Activated CD8-positive, alpha-beta T cell treated with anti-CD3 and anti-CD28 coated beads, Interleukin-2, amount 10 ng/mL, durations not matched to agents 7 days and 5 days (primary cell): ENCODE data around the gene CRHR2. TPM values are rescaled to one million over a fixed set of nuclear protein-coding genes. Genes with fewer than 3 reads are reported as not detected.
"Not testable (repeated sequence)": the region's sequence is repeated elsewhere in the genome, so short reads cannot be mapped to it uniquely, and the experiment has no call there.

Experiments used
- ATAC-seq: fragments of 150-1000 bp; cut with Tn5 transposase; one replicate; pipeline ENCODE4 v1.10.0; 2021; ENCODE audit warnings: moderate library complexity
- CTCF ChIA-PET: fragments of 350-600 bp; sonication (Branson Sonifier 250); formaldehyde crosslinking; loops from one replicate; lab custom pipeline; 2021; ENCODE audit warnings: antibody characterized with exemption; lab: Charles Lee
- POLR2A ChIA-PET: fragments of 350-600 bp; sonication (Branson Sonifier 250); formaldehyde crosslinking; loops from one replicate; lab custom pipeline; 2021; ENCODE audit warnings: antibody characterized with exemption; lab: Charles Lee
- DNase-seq: peaks from one replicate; pipeline ENCODE4 v3.0.0-alpha.2; 2020
- H3K27ac Mint-ChIP-seq: one replicate; pipeline ENCODE4 v1.8.0; 2021; ENCODE audit warnings: mild to moderate bottlenecking, mixed read lengths
- H3K27me3 Mint-ChIP-seq: one replicate; pipeline ENCODE4 v1.8.0; 2021; ENCODE audit warnings: low read depth, mixed read lengths
- H3K36me3 Mint-ChIP-seq: one replicate; pipeline ENCODE4 v1.8.0; 2021; ENCODE audit warnings: low read depth, mixed read lengths
- H3K4me1 Mint-ChIP-seq: one replicate; pipeline ENCODE4 v1.8.0; 2021; ENCODE audit warnings: low read depth, mixed read lengths
- H3K4me3 Mint-ChIP-seq: one replicate; pipeline ENCODE4 v1.8.0; 2021; ENCODE audit warnings: mild to moderate bottlenecking, mixed read lengths
- H3K9me3 Mint-ChIP-seq: one replicate; pipeline ENCODE4 v1.8.0; 2022; ENCODE audit warnings: mixed read lengths; ENCODE audit not compliant: insufficient read depth
- total RNA-seq, 2 experiments: library from RNA; stranded (reverse); gene quantifications; one replicate each; pipeline ENCODE4 v1.2.3, GENCODE V29; 2021

The CRHR2 gene
- total RNA-seq, 2 experiments from 2014 or later, result not detected

GRCh38 chr7:30649717-30650420 lies 32.4 kb downstream of the CRHR2 start:
- no peak for ATAC-seq
- Mint-ChIP-seq H3K9me3 (no peaks in the 10 kb centered on the region), H3K36me3 (peaks cover 8% of the 10 kb centered on the region), H3K4me1 (no peaks in the 10 kb centered on the region), H3K27ac (no peak overlapping the region), H3K4me3 (no peak overlapping the region), H3K27me3 (no peaks in the 10 kb centered on the region)
- no peak for DNase-seq
- POLR2A ChIA-PET, result interaction anchor here (0.9 kb wide), 1 partner anchor 56 kb away, joined by 3 read pairs; no protein-coding TSS in a partner anchor
- CTCF ChIA-PET, result interaction anchor here (1.4 kb wide), 1 partner anchor 13 kb away, joined by 3 read pairs; no protein-coding TSS in a partner anchor

- Mint-ChIP-seq H3K9me3 (no peaks in the 10 kb centered on the region), H3K27ac (no peak overlapping the region), H3K27me3 (no peaks in the 10 kb centered on the region), H3K4me1 (no peaks in the 10 kb centered on the region), H3K36me3 (peaks cover 12% of the 10 kb centered on the region), H3K4me3 (no peak overlapping the region)
- DNase-seq, result no peak
- ChIA-PET POLR2A (no interaction called here), CTCF (no interaction called here)
- ATAC-seq, result no peak
Observed at GRCh38 chr7:30648744-30649540, 33.3 kb downstream of the CRHR2 start.

DNA sequence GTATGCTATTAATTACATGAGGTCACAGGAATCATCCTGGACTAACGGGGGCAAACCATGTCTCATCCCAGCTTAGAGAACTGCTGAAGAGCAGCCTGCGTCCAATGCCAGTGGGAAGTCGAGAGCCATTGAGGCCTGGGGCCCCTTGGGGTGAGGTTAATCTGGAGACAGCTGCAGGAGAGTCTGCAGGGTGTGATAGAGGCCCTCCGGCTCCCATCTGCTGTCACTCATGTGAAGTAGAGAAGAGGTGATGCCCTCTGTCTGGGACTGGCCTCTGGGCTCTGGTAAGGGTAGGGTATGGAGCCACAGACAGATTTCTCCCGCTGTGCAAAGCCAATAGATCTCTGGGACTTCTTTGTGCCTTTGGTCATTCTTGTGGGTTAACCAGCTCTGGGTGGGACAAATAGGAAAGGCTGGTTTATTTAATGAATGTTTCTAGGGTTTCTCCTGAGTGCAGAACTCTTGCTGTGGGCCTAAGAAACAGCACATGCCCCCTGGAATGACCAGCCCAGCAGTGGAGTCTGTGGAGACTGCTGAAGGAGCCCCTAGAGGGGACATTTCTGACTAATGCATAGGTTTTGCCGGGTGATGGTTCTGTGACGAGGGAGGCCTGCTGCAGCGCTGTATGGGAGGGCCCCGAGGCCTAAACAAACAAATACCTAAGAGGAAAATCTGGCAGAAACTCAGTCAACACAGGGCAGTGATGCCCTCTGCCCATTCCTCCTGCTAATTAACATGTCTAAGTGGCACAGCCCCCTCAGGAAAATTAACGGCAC lies 34.5 kb downstream of the CRHR2 start:
- Mint-ChIP-seq H3K4me3 (no peak overlapping the region), H3K27ac (no peak overlapping the region), H3K9me3 (no peaks in the 10 kb centered on the region), H3K36me3 (peaks cover 19% of the 10 kb centered on the region), H3K4me1 (no peaks in the 10 kb centered on the region), H3K27me3 (no peaks in the 10 kb centered on the region)
- CTCF ChIA-PET, result no interaction called here
- no peak for DNase-seq
- POLR2A ChIA-PET, result no interaction called here
- no peak for ATAC-seq

DNA sequence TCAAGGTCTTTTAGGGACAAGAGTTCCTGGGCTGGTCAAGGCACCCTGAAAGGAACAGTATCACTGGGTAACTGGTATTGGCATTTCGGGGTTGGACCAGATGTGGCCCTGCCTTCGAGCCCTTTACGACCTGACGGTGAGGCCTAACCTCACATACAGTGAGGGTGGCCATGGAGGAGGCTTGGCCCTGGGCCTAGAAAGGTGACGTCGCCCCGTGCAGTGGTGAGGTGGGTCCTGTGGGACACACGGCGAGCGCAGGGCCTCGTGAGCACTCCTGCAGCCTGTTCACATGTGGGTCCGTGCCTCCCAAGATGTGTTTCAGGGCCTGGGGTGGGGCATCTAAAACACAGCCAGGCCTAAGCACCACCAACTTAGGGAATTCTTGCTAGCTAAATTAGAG lies 36.1 kb downstream of the CRHR2 start:
- H3K36me3 Mint-ChIP-seq, result peaks cover 23% of the 10 kb centered on the region
- H3K9me3 Mint-ChIP-seq, result no peaks in the 10 kb centered on the region
- CTCF ChIA-PET, result no interaction called here
- no peak overlapping the region for H3K27ac Mint-ChIP-seq
- H3K27me3 Mint-ChIP-seq, result no peaks in the 10 kb centered on the region
- no peaks in the 10 kb centered on the region for H3K4me1 Mint-ChIP-seq
- ATAC-seq (no peak), DNase-seq (no peak)
- no peak overlapping the region for H3K4me3 Mint-ChIP-seq
- POLR2A ChIA-PET, result no interaction called here

- ATAC-seq (no peak), DNase-seq (no peak)
- ChIA-PET CTCF (no interaction called here), POLR2A (no interaction called here)
- Mint-ChIP-seq H3K9me3 (no peaks in the 10 kb centered on the region), H3K36me3 (peaks cover 23% of the 10 kb centered on the region), H3K27ac (no peak overlapping the region), H3K4me1 (no peaks in the 10 kb centered on the region), H3K4me3 (no peak overlapping the region), H3K27me3 (no peaks in the 10 kb centered on the region)
Observed at GRCh38 chr7:30645661-30646060, 36.6 kb downstream of the CRHR2 start.

DNA sequence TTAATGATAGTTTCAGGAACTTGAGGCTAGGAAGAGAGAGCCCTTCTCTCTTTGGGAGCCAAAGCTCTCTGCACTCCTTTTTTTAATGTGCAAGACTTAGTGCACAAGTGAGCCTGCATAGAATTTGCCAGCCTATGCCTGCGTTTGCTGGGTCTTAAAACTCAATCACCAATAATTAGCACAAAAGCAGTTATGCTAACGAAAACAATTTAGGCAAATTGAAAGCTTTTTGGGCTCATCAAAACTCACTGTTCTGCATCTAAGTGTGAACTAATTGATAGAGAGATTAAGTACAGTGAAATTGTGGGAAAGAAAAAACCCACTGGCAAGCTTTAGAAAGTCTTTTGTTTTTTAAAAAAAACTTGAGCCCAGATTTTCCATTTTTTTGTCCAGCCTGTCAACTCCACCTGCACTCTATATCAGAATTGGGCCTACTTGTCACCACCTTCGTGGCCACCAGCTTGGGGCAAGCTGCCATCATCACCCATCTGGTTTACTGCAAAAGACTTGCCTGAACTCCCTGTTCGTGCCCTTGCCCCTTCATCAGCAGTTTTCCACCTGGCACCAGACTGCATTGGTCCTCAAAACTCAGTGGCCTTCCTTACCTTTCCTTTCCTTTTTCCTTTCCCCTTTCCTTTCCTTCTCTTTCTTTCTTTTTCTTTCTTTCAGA lies 37.8 kb downstream of the CRHR2 start:
- POLR2A ChIA-PET, result no interaction called here
- DNase-seq (no peak), ATAC-seq (no peak)
- peaks cover 23% of the 10 kb centered on the region for H3K36me3 Mint-ChIP-seq
- peak overlapping the region; percentile 46 for H3K27ac Mint-ChIP-seq
- no peak overlapping the region for H3K4me3 Mint-ChIP-seq
- no peaks in the 10 kb centered on the region for H3K4me1 Mint-ChIP-seq
- CTCF ChIA-PET, result interaction anchor here (1.2 kb wide), 1 partner anchor 95 kb away, joined by 3 read pairs; no protein-coding TSS in a partner anchor
- no peaks in the 10 kb centered on the region for H3K27me3 Mint-ChIP-seq
- H3K9me3 Mint-ChIP-seq, result no peaks in the 10 kb centered on the region

DNA sequence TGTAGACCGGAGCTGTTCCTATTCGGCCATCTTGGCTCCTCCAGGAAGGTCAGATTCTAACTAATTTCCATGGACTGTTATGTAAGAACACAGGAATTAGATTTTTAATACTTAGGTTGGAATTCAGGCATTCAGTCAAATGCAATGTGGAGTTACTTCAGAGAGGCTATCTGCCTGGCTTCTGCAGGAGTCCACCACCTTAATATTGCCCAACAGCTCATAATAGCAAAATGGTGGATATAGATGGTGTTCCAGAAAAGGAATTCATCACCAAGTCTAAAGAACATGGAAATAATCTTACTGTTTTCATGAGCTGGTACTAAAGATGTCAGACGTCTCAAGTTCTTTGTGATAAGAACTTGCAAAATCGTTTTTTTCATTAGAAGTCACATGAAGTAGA lies 39.5 kb downstream of the CRHR2 start:
- H3K4me3 Mint-ChIP-seq, result no peak overlapping the region
- DNase-seq (no peak), ATAC-seq (no peak)
- no peaks in the 10 kb centered on the region for H3K9me3 Mint-ChIP-seq
- H3K4me1 Mint-ChIP-seq, result no peaks in the 10 kb centered on the region
- no peak overlapping the region for H3K27ac Mint-ChIP-seq
- no peaks in the 10 kb centered on the region for H3K27me3 Mint-ChIP-seq
- POLR2A ChIA-PET, result interaction anchor here (0.7 kb wide), 1 partner anchor 78 kb away, joined by 3 read pairs; no protein-coding TSS in a partner anchor
- peaks cover 24% of the 10 kb centered on the region for H3K36me3 Mint-ChIP-seq
- CTCF ChIA-PET, result no interaction called here

- ATAC-seq, DNase-seq, H3K9me3 Mint-ChIP-seq, H3K27ac Mint-ChIP-seq, H3K4me1 Mint-ChIP-seq, H3K4me3 Mint-ChIP-seq, H3K27me3 Mint-ChIP-seq, CTCF ChIA-PET: not testable (repeated sequence)
- POLR2A ChIA-PET, result interaction anchor here (0.7 kb wide), 1 partner anchor 78 kb away, joined by 3 read pairs; no protein-coding TSS in a partner anchor
- H3K36me3 Mint-ChIP-seq, result peaks cover 24% of the 10 kb centered on the region
Observed at GRCh38 chr7:30642322-30642721, 39.9 kb downstream of the CRHR2 start.

DNA sequence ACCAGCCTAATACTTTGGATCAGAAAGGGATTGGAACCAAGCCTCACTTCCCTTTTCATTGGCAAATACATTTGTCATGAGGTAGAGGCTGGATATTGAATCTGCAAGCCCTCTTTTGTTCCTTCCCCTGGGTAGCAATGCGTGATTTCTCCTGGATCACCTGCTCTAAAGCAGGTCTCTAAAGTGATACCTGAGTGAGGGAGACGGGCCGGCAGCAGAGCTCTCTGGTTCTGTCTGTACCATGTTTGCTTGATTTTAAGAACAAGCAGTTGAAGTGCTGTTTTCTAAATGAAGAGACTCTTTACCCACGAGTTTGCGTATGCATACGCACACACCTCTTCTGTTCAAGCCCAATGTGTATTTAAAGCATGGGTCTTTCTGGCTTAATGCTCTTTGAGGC lies 46.5 kb downstream of the CRHR2 start:
- CTCF ChIA-PET, result no interaction called here
- no peaks in the 10 kb centered on the region for H3K4me1 Mint-ChIP-seq
- H3K27ac Mint-ChIP-seq, result no peak overlapping the region
- peaks cover 49% of the 10 kb centered on the region for H3K36me3 Mint-ChIP-seq
- H3K9me3 Mint-ChIP-seq, result no peaks in the 10 kb centered on the region
- DNase-seq (no peak), ATAC-seq (no peak)
- POLR2A ChIA-PET, result no interaction called here
- H3K27me3 Mint-ChIP-seq, result no peaks in the 10 kb centered on the region
- H3K4me3 Mint-ChIP-seq, result no peak overlapping the region

- no peaks in the 10 kb centered on the region for H3K4me1 Mint-ChIP-seq
- ChIA-PET POLR2A (interaction anchor here (1.0 kb wide), 1 partner anchor 8 kb away, joined by 4 read pairs; no protein-coding TSS in a partner anchor), CTCF (no interaction called here)
- ATAC-seq (no peak), DNase-seq (no peak)
- no peaks in the 10 kb centered on the region for H3K27me3 Mint-ChIP-seq
- H3K4me3 Mint-ChIP-seq, result no peak overlapping the region
- H3K27ac Mint-ChIP-seq, result no peak overlapping the region
- peaks cover 51% of the 10 kb centered on the region for H3K36me3 Mint-ChIP-seq
- H3K9me3 Mint-ChIP-seq, result no peaks in the 10 kb centered on the region
Observed at GRCh38 chr7:30634634-30635201, 47.5 kb downstream of the CRHR2 start.

DNA sequence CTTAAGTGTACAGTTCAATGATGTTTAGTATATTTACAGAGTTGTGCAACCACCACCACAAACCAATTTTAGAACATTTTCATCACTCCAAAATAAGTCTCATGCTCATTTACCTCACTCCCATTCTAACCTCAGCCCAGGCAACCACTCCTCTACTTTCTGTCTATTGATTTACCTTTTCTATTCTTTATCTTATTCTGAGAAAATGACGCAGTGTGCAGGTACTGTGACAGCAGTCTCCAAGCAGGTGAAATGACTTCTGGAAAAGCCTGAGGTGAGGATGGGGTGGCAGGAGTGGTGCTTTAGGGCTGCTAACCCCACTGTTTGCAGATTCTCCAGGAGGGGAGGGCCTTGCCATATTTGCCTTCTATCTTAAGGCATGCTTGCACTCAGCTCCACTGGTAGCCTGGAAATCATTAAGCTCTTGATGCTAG lies 48.0 kb downstream of the CRHR2 start:
- ATAC-seq (no peak), DNase-seq (no peak)
- Mint-ChIP-seq H3K9me3 (no peaks in the 10 kb centered on the region), H3K4me3 (no peak overlapping the region), H3K27ac (no peak overlapping the region), H3K36me3 (peaks cover 55% of the 10 kb centered on the region), H3K4me1 (no peaks in the 10 kb centered on the region), H3K27me3 (no peaks in the 10 kb centered on the region)
- ChIA-PET CTCF (no interaction called here), POLR2A (no interaction called here)
